Stimulated activated CD4-positive, alpha-beta T cell treated with anti-CD3 and anti-CD28 coated beads, TNF-alpha, amount 100 ng/mL, for 48 hours (primary cell): ENCODE results near the gene NEURL3.

Experiments used
- DNase-seq, 3 donors: peaks; one replicate each; pipeline ENCODE4 v3.0.0-alpha.2; 2020; ENCODE audit warnings: low read depth in 3 of 3

The NEURL3 gene

DNA sequence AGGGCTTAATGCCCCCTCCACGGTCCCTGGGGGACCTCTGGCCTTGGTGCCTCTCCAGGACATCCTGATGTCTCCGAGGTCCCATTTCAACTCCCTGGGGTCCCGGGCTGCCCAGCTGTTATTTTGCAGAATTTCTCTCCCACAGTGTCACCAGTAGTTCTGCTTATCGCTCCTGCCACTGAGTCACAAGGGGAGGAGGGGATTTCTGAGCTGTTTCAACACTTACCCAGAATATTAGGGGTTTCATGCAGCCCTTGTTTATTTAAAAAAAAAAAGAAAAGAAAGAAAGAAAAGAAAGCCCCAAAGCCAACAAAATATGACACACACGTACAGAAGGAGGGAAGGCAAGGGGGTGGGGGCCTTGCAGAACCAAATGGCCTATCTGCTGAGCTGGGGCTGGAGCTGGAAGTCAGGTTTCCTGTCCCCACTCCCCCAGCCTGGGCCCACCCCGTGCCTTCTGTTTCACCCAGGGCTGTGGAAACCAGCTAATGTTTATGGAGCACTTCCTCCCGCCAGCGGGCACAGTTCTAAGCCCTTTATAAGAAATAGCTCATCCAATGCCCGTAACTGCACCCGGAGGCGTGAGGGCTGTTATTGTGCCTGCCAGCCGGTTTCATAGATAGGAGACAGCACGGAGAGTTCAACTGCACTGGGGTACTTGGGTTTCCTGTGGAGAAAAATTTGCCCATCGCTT is 23.0 kb upstream of the NEURL3 start:
- DNase-seq: peak; percentile 56 to 80 (median 71)

DNA sequence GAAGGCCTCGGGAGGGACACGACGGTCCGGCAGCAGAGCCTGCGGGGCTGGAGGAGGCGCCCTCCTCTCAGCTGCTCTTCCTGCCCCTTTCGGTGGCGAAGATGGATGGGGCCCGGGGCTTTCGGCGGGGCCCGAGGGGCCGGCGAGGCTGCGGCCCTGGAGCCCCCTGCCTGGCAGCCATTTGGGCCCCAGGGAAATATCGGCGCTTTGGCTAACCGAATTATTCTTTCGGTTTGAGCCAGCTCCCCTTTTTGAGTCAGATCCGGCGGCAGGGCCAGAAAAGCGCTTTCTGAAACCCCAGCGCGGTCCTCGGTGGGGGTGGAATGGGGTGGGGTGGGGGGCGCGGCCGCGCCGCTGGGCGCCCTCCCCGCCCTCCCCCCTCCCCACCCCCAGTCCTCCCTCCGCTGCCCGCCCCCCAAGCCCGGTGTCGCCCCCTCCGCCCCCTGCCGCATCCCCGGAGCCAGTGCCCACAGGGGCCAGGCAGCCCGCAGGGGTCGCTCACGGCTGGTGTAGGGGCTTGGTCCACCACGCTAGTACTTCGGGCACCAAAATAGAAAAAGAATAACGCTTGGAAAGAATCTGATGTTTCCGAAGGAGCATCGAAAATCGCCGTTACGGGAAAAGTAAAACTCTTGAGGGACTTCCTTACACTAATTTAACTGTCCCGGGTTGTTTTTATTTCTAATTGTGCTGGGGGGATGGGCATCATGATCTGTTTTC is 22.3 kb upstream of the NEURL3 start:
- peak in 1 of 3 donors; percentile 56 for DNase-seq

DNA sequence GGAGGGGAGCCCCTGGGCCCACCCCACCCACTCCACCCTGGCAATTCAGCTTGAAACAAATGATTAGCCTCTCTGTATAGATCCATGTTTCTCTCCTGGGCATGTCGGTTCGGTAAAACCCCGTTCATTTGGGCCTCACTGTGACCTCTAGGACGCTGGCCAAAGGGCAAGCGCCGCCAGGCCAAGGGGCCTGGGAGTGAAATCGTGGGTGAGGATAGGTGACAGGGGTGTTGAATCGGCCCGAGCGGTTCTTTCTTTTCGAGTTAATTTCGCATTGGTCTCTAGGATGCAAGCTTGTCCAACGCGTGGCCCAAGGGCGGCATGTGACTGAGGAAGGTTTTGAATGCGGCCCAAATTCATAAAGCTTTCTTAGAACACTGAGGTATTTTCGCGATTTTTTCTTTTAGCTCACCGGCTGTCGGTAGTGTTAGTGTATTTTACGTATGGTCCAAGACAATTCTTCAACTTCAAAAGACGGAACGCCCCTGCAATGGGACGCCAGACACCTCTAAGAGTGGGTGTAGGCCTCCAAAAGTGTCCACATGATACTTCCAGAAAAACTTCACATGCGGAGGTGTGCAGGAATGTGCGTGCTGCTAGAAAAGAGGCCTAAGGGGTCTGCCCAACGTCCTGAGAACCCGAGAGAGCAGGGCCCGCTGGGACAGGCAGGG is 21.6 kb upstream of the NEURL3 start:
- DNase-seq: no peak

DNA sequence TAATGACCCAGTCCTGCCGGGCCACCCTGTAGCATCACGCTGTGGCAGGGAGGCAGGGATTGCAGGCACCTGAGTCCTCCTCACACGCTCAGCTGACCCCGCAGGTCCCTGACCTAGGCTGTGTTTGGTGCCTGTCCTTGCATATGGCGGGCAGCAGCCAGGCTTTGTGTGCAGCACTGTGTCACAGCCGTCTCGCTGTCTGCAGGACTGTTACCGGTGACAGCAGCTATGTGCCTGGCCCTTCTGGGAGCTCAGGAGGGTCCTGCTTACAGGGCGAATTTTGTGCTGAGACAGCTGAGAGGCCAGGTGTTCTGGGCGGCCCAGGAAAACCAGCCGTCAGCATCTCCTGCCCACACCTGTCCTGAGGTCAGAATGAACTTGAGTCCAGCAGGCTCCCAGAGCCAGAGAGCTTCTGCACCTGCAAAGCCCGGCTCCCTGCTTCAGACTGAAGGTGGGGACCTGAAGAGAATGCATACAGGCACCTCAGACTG is 21.0 kb upstream of the NEURL3 start:
- no peak for DNase-seq

DNA sequence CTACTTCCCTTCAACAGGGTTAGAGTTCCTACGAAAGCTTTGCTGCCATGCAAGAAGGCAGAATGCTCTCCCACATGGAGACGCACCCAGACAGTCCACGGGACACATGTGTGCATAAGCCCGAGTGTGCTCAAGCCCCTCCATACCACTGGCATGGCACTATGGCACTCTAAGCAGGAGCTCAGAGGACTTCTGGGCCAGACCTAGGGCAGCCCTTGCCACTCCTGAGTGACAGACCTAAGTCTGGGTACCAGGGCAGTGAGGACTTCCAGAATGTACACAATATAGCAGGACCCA is 20.0 kb upstream of the NEURL3 start:
- no peak for DNase-seq

DNA sequence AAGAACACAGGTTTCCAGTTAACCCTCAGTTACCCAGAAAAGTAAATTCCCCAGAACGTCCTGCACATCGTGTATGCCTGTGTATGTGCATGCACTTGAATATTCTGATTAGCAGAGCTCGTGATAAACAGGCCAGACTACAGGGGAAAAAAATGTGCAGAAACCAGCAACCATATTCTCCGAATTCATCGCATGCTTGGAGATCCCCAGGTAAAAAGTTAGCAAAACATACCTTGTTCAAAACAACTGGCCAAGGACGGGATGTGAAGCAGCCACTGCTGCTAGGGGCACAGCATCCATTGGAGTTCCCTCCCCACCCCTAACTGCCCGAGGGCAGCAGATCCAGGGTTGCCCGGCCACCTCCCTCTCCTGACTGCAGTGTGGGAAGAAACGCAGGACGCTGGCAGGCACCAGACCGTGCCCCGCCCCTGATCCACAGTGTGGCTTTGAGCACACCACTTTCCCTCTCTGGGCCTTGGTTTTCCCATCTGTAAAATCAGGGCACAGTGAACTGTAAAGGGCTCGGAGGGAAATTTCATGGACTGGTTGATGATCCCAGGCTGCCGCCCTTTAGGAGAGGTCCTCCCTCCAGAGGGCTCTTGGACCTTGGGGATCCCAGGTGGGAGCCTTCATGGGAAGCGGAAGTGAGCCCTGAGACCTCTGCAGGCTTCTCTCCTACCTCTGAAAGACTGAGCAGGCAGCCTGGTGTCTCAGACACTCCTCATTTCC is 19.5 kb upstream of the NEURL3 start:
- no peak for DNase-seq

DNA sequence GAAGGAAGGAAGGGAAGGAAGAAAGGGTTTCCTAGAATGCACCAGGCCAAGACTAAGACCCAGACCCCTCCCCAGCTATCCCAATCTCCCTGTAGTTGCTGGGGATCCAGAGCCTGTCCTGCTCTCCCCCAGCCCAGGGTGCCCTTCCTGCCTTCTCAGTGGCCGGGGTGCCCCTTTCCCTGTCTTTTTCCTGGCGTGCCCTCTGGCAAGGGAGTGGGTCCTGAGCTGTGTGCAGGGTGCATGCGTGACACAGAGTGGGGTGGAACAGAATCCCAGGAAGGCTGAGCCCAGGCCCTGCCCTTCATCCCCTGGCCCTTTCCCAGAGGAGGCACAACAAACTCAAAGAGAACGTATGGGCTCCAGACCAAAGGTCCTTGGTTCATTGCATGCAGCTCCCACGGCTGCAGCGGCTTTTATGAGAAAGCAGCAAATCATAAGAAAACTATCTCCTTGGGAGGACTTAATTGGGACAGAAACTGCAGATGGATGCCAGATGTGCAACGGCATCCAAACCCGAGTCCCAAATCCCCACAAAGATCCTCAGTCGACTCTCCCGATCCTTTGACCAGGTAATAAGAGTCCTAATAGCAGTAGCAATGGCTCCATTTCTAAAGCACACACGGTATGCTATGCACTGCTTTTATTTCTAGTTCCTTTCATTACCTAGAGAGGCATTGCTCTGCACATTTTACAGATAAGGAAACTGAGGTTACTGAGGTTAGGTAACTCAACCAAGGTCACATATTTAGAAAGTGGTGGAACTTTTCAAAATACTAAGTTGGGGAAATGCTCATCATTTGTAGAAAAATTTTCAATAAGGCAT is 18.7 kb upstream of the NEURL3 start:
- DNase-seq: no peak

DNA sequence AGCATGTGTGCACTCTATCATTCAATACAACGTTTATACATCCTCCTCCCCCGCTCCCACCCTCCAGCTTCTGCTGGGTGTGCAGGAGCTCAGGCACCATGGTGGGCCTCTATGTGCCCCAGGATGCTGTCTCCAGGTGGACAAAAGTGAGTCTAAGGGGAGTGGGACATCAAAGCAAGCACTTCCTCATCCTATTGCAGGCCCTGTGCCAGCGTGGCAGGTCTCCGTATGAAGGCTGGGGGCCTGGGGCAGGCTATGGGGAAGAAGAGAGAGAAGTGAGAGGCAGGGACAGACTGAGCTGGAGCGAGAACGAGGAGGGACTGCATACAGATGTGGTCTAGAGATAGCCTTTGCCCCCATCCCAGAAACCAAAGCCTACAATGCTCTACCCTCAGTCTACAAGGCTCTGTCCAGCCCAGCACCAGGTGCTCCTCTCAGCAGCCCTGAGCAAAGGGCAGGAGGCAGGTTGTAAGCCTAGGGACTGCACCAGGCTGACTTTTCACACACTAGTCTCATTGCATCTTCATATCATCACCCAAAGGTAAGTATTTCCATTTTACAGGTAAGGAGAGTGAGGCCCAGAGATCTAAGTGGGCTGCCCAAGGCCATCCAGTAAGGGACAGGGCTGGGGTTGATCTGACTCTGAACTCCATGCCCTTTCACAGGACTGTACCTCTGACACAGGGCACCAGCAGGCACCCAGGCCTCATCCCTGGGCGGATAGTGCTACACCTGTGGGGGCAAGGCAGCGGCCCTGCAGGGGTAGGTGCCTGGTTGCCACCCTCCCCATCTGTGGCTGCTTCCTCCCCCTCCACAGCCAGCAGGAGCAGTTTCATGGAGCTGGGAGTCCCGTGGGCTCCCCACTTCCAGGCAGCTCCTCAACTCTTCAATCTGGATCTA is 17.4 kb upstream of the NEURL3 start:
- no peak for DNase-seq

DNA sequence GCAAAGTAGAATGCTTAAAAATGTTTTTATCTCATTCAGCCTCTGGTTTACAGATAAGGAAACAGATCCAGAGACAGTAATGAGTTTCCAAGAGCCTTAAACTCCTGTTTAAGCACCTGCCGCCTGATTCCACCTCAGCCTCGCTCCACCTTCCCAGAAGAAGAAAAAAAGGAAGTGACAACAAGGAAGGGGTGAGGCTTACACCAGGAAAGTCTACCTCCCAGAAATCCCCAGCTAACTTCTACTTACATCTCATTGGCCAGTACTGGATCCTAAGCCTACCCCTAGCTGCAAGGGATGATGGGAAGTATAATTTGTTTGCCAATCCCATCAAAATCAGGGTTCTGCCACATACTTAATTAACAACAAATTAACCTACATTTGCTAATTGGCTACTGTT is 16.1 kb upstream of the NEURL3 start:
- DNase-seq: no peak

DNA sequence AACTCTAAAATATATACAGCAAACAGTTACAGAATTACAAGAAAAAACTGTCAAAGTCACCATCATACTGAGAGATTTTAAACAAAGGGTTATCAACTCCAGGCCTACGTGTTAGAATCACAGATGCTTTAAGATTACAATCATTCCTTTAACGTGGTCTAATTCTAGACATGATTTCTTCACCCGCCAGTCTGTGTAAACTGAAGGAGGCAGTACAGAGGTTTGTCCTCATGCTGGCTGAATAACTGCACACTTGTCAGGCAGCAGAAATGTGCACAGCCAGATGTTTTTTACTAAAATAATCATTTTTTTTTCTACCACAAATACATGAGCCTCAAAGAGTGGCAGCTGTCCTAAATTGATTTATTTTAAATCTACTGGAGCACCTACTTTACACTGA is 15.5 kb upstream of the NEURL3 start:
- no peak for DNase-seq

DNA sequence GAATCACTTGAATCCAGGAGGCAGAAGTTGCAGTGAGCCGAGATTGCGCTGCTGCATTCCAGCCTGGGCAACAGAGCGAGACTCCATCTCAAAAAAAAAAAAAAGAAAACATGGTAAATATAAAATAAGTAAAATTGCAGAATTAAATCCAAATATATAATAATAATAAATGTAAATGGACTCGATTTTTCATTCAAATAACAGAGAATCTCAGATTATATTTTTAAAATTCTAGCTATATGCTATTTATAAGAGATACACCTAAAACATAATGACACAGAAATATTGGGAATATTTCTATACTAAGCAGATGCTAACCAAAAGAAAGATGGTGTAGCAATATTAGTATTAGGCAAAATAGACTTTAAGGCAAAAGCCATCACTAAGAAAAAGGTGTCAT is 15.1 kb upstream of the NEURL3 start:
- no peak for DNase-seq

DNA sequence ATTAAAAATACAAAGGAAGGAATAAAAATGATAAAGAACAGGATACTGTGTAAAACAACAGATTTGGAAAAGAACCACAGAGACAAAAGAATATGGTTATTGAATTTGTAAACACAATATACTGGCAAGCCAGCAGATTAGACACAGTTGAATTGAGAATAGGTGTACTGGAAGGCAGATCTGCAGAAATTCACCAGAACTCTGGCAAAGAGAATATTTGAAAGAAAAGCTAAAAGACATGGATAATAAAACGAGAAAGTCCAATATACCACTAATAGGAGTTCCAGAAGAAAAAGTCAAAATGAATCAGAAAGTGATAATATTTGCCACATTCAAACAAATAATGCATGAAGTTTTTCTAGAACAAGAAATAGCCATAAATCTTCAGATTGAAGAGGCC is 11.9 kb upstream of the NEURL3 start:
- no peak for DNase-seq

DNA sequence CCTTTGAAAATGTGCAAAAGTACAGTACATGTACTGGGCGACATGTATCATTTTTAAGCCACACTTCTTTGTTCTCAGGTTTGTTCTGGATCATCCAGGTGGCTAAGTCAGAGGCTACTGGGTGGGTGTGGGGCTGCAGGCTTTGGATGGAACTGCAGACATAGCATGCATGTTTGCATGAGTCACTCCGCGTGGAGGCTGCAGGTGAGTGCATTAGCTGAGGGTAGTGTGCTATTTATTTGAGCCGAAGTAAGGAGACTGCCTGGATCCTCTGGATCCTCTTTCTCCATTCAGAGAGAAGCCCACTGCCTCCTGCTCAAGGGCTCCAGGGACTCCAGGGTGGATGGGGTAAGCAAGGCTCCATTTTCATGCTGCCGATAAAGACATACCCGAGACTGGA is 9.4 kb upstream of the NEURL3 start:
- DNase-seq: no peak

DNA sequence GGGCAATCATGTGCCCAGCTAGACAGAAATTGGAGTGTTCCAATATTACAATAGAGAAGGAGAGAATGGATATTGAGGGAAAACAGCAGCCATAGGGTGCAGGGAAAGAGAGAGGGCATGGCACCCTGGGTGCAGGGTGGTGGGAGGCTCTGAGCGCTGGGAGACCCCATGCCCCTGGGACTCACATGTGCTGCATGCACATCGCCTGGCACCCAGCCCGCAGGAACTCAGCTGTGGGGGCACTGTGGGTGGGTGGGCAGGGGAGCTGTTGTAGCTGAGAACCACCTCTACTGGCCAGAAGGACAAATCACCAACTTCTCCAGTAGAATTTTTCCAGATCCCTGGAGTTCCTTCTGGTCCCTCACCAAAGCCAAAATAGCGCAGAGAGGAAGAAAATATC is 7.2 kb upstream of the NEURL3 start:
- DNase-seq: no peak

DNA sequence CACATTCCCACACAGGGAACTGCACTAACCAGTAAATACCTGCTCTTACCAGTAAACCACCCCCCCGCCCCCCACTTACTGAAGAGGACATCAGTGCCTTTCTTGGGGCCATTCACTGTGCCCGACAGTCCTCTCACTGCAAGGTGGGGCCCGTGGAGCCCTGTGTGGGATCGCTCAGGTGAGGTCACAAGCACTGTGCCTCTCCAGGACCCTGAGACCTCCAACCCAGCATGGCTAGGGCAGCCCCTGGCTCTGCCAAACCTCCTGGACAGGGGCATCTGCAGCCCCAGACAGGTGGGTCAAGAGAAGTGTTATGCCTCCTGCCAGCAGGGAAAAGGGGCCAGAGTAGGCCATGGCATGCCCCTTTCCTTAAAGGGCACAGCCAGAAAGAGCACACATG is 6.7 kb upstream of the NEURL3 start:
- no peak for DNase-seq

DNA sequence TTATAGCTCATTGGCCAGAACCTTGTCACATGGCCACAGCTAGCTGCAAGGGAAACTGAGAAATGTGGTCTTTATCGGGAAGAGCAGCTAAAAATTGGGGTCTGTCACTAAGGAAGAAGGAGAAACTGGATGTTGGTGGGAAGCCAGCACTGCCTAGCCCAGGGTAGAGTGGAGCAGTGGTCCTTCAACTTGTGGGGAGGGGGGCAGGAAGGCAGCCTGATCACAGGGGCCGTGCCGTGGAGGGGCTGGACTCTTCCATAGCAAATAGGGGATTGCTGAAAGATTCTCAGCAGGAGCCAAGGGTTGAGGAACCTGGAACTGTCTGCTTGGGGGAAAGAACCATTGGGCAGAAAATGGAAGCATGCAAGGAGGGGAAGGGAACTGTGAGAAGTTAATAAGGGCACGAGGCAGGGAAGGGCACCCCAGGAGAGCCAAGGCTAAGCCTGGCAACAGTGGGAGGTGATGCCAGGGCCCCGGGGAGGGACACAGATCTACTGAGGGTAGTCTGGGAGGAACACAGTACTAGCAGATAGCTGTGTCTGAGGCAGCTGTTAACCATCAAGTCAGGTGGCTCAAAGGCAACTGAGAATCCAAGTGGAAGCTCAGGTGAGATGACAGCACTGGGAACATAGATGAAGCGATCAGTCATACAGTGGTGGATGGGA is 5.9 kb upstream of the NEURL3 start:
- no peak for DNase-seq

DNA sequence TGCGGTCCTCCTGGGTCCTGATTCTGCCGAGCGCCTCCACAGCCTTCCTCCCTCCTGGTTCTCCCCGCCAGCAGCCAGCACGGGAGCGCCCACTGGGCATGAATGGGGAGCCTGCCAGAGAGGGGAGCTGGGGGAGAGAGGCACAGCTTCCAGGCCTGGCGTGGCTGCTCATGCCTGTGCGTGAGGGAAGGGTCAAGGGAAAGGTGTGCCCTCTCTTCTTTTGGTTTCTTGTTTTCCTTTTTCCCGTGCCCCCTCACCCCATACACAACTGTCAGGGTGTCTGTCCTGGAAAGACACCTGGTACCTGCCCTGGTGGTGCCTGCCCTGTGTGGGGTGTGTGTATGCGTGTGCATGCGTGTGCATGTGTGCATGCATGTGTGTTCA is 4.7 kb upstream of the NEURL3 start:
- DNase-seq: no peak

DNA sequence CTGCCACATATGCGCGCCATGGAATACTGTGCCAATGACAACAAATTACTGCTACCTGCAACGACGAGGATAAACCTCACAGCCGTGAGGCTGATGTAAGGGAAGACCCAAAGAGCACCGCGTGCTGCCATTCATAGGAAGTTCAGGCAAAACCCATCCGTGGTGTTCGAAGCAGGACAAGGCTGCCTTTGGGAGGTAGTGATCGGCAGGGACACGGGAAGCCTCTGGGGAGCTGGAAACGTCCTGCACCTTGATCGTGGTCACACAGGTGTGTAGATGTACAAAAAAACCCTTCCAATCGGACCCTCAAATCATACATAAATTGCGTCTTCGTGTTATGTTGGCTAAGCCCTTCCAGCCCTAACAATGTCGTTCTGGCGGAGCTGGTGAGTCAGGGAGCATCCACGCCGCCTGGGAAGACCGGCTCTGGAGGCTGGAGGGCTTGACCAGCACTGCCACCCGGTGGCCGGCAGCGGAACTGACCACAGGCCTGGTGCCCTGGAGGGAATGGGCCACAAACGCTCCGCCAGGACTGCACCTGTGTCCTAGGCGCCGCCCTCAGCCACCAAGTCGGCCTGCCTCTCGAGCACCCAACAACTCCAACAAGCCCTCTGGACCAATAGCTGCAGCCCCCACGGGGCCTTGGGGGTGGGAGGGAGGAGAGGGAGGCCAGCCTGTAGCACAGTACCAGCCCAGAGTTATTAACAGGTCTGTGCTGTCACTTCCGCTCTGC is 4.1 kb upstream of the NEURL3 start:
- DNase-seq: peak; percentile 55 to 71 (median 66)

DNA sequence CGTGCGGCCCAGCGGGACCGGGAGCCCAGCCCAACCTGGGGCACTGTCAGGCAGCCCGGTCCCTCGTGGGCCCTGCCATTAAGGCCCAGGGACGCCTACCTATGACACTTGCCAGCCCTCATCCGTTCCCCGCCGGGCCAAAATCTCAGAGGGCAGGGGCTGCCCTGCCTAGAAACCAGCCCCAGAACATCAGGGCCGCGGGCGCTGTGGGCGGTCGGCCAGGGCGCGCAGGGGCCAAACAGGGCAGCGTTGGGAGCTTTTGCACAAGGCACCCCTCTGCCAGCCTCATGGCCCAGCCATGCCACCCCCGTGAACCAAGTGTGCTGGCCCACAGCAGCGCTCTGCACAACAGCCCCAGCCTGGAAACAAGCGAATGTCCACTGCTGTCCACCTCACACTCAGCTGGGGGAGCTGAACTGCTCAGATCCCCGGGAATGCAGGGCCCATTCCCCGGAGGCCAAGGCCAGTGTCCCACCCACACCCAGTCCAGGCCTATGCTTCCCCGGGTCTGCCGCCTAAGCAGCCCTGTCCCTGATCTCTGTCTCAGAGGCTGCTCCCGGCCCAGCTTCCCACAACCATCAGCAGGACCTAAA is 3.5 kb upstream of the NEURL3 start:
- DNase-seq: no peak
